Stimulated activated CD4-positive, alpha-beta T cell treated with anti-CD3 and anti-CD28 coated beads, TNF-alpha, amount 100 ng/mL, for 24 hours (primary cell): ENCODE data around the gene OR52E5.

Experiments used
- DNase-seq, 3 experiments: peaks; one replicate each; pipeline ENCODE4 v3.0.0-alpha.2; 2020; ENCODE audit warnings: low read depth in 3 of 3

The OR52E5 gene

GRCh38 chr11:5892908-5893307 is at the start of gene OR52E5:
Gene OR52E5, plus strand, starts transcription at chr11:5893208. Its CDS starts 7,569 bp downstream, at chr11:5900777.
- no peak for DNase-seq

DNA sequence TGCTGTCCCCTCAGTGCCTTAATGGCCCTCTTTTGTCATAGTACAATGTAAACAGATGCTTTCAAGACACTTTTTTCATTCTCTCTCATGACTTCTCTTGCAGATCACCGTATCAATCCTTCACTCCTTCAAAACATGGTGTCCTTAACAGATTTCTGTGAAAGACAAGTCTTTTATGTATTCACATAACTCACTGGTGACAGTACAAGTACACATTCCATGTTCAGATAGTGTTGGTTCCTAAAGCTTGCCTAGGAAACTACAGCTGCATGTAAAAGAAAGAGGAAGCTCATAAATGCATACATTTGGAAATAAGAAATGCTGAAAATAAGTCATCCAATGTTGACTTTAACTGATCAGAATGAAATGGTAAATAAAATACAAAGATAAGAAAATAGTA is 46.3 kb upstream of the OR52E5 start:
- no peak for DNase-seq

GRCh38 chr11:5847711-5848110 is 45.3 kb upstream of the OR52E5 start:
- DNase-seq, result no peak

DNA sequence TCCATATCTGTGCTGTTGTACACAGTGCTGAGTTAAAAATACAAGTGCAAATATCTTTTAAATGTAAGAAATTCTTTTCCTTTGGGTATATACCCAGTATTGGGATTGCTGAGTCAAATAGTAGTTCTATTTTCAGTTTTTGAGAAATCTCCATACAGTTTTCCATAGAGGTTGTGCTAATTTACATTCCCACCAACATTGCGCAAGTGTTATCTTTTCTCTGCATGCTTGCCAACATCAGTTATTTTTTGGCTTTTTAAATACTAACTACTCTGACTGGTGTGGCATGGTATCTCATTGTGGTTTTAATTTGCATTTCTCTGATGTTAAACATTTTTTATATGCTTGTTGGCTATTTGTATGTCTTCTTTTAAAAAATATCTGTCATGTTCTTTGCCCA is 42.0 kb upstream of the OR52E5 start:
- no peak for DNase-seq

GRCh38 chr11:5857590-5857989 is 35.4 kb upstream of the OR52E5 start, which contains the start of gene OR52E8:
Gene OR52E8, minus strand, starts transcription at chr11:5857690. Its CDS starts 0 bp downstream, at chr11:5857690.
- DNase-seq, result no peak

DNA sequence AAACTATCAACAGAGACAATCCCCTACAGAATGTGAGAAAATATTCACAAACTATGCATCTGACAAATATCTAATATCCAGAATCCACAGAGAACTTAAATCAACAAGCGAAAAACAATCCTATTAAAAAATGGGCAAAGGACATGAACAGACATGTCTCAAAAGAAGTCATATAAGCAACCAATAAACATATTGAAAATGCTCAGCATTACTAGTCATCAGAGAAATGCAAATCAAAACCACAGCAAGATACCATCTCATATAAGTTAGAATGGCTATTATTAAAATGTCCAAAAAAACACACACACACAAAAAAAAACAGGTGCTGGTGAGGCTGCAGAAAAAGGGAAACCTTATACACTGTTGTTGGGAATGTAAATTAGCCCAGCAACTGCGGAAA is 27.2 kb upstream of the OR52E5 start:
- no peak for DNase-seq

DNA sequence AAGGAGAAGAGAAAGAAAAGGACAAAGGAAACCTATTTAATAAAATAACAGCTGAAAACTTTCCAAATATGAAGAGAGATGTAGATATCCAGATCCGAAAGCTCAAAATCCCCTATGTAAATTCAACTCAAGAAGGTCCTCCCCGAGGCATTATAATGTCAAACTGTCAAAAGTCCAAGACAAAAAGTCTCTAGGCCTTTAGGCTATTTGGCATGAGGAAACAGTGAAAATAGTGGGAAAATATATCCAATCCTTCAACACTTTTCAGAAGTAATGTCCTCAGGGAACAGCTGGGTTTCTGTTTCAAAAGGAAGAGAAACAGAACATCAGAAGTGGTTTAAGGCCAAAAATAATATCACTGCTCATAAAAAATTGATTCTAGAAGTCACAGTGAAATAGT is 14.4 kb upstream of the OR52E5 start:
- DNase-seq, result no peak

- no peak for DNase-seq
These were observed 12.7 kb upstream of the OR52E5 start, which contains the start of gene OR52E4 for GRCh38 chr11:5880329-5880728. Gene OR52E4, plus strand, starts transcription at chr11:5880629. Its CDS starts 3,664 bp downstream, at chr11:5884293.

GRCh38 chr11:5881756-5882155 is 11.3 kb upstream of the OR52E5 start:
- DNase-seq, result no peak

DNA sequence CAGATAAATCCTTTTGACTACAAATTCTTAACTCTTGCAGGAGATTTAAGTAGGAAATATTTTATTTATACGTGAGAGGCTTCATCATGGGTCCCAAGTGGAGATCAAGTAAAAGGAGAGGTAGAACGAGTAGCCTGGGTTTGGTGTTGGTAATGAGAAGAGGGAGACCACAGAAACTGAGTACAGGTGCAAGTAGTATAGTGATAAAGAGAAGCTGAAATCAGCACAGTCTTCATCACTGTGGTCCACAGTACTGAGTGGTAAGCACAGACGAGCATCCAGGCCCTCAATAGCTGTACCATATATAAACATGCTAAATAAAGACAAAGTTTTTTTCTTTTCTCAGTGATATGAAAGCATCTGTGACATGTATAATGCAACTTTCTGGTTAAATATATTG is 5.8 kb upstream of the OR52E5 start:
- DNase-seq, result no peak

GRCh38 chr11:5887661-5888060 is 5.3 kb upstream of the OR52E5 start:
- no peak for DNase-seq

- DNase-seq, result no peak
These were observed 1.7 kb upstream of the OR52E5 start for GRCh38 chr11:5891216-5891800.

DNA sequence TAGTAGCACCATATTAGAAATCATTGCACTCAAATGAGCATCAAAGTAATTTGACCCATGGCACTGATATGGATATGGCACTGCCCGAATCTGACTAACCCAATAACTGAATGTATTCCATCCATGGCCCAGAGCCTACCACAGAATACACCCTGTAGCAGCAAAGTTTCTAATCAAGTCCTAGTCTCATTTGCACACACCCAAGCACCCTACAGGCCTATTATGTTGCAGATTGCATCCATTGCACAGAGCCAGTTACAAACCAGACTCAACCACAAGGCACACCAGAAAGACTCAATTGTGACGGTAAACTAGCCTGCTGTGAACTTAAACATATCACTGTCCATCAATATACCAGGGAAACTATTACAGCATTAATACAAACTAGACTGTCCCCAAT is 6.5 kb downstream of the OR52E5 start:
- no peak for DNase-seq

- DNase-seq, result no peak
These were observed 17.5 kb downstream of the OR52E5 start for GRCh38 chr11:5910540-5910939.

GRCh38 chr11:5922749-5923426 is 29.9 kb downstream of the OR52E5 start:
- DNase-seq, result peak in 1 of 3 experiments; percentile 2

DNA sequence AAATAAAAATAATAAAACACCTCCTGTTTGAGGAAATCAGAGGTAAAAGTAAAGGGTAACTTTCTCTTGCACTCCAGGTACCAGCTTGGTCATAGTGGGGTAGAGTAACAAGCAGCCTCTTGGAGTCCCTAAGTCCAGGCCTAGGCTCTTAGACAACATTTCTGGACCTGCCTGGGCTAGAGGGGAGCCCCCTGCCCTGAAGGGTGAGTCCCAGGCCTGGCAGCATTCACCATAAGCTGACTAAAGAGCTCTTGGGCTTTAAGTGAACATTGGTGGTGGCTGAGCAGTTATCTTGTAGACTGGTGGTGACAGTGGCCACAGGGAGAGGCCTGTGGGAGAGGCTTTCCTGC is 30.4 kb downstream of the OR52E5 start:
- DNase-seq, result no peak

DNA sequence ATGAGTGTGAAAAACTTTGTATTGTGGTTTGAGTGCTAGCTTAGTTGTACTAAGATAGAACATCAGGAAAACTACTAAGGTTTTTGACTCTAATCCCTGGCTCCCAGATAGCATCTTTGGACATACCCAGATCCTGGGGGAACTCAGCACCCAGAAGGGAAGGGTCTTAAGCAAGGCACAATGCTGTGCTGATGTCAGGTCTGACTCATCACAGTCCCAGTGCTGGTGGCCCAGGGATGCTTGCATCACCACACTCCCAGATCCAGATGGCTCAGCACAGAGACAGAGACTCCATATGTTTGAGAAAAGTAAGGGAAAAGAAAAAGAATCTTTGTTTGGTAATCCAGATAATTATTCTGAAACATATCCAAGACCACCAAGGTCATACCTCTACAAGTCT is 30.8 kb downstream of the OR52E5 start:
- no peak for DNase-seq

- DNase-seq, result no peak
These were observed 35.3 kb downstream of the OR52E5 start for GRCh38 chr11:5928271-5928670.

DNA sequence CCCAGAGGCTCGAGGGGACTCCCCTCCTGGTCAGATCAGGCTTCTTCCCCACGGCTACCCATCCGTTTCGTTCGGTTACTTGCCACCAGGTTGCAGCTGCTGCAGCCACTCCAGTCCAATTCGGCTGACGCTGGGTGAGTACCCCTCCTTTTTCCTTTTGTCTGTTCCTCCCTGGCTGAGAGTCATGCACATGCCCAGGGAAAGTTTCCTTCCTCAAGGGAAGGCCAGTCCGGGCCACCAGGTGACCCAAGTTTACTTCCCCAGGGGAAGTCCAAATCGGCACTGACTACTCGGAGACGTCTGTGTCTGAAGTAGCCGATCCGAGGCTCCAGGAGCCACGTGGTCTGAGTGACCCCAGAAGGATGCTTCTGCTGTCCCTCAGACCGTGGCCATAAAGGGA is 35.8 kb downstream of the OR52E5 start:
- no peak for DNase-seq

DNA sequence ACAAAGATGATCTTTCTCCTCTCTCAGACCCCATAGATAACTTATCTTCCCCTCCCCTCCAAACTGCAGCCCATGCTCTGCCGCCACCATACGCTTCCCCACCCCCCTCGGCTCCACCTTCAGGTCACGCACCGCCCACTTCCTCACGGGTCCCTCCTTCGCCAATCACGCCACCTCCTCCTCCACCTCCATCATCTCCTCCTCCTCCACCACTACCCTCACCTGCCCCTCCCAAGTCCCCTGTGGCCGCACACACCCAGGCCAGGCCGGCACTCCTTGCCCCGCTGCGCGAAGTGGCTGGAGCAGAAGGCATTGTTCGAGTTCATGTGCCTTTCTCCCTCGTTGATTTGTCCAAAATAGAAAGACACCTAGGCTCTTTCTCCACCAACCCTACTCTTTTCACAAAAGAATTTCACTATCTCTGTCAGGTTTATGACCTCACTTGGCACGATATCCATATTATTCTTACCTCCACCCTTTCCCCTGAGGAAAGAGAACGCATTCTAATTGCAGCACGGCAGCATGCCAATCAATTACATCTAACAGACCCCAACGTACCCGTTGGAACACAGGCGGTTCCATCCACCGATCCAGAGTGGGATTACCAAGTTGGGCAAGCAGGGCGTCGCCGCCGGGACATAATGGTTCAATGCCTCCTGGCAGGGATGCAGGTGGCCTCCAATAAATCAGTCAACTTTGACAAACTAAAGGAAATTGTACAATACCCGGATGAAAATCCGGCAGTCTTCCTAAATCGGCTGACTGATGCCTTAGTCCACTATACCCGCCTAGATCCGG is 36.8 kb downstream of the OR52E5 start:
- DNase-seq, result no peak

DNA sequence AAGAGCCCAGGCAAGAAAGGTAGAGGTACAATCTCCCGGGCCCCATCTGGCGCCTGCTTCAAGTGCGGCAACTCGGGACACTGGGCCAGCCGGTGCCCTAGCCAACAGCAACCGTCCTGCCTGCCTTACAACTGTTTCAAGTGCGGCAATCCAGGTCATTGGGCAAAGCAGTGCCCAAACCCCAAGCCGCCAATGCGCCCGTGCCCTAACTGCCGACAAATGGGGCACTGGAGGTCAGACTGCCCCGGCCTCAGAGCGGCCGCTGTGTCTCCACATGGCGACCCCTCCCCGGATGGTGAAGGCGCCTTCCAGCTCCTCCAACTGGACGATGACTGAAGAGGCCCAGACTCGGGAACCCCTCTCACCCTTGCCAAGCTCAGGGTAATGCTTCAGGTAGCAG is 37.6 kb downstream of the OR52E5 start:
- no peak for DNase-seq

DNA sequence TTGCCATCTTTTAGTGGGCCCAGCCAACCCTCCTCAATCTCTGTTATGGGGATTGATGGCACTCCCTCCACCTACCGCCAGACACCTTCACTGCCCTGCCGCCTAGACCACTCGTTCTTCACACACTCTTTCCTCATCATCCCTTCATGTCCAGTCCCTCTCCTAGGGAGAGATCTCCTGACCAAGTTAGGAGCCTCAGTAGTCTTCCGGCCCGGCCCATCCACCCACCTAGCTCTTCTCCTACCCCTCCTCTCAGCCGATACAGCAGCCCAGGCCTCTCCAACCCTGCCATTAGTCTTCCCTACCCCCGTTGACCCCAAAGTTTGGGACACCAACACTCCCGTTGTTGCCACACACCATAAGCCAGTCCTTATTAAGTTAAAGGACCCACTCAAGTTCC is 38.1 kb downstream of the OR52E5 start:
- no peak for DNase-seq

- no peak for DNase-seq
These were observed 39.7 kb downstream of the OR52E5 start for GRCh38 chr11:5932671-5933070.
